Fibroblast of mammary gland (primary cell): Measurements from ENCODE around the gene TRAK1.

Source experiments
- DNase-seq: peaks from one replicate; pipeline ENCODE4 v3.0.0-alpha.2; 2010; ENCODE audit warnings: low read depth
- H3K4me3 ChIP-seq: 2 replicates; pipeline ENCODE4 v1.5.1; 2011; ENCODE audit warnings: low read depth, mild to moderate bottlenecking, low read length, moderate library complexity; ENCODE audit not compliant: control insufficient read depth
- TF ChIP-seq, protein P1 (sequence below): conservative IDR thresholded peaks from 2 replicates; pipeline ENCODE4 v1.5.1; 2011; ENCODE audit warnings: low read depth, low read length, inconsistent platforms; ENCODE audit not compliant: control insufficient read depth, insufficient read depth

TRAK1 gene

DNA sequence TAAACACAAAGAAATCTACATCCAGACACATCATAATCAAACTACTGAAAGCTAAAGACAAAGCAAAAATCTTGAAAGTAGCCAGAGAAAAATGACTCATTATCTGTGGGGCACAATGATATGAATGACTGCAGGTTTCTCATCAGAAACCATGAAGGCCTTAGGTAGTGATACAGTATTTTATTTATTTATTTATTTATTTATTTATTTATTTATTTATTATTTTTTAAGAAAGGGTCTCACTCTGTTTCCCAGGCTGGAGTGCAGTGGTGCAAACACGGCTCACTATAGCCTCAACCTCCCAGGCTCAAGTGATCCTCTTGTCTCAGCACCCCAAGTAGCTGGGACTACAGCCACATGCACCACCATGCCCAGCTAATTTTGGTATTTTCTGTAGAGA lies 159.6 kb downstream of the TRAK1 start:
- H3K4me3 ChIP-seq, result no peak overlapping the region
- TF ChIP-seq, protein P1, sequence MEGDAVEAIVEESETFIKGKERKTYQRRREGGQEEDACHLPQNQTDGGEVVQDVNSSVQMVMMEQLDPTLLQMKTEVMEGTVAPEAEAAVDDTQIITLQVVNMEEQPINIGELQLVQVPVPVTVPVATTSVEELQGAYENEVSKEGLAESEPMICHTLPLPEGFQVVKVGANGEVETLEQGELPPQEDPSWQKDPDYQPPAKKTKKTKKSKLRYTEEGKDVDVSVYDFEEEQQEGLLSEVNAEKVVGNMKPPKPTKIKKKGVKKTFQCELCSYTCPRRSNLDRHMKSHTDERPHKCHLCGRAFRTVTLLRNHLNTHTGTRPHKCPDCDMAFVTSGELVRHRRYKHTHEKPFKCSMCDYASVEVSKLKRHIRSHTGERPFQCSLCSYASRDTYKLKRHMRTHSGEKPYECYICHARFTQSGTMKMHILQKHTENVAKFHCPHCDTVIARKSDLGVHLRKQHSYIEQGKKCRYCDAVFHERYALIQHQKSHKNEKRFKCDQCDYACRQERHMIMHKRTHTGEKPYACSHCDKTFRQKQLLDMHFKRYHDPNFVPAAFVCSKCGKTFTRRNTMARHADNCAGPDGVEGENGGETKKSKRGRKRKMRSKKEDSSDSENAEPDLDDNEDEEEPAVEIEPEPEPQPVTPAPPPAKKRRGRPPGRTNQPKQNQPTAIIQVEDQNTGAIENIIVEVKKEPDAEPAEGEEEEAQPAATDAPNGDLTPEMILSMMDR, result no peak
- no peak for DNase-seq

DNA sequence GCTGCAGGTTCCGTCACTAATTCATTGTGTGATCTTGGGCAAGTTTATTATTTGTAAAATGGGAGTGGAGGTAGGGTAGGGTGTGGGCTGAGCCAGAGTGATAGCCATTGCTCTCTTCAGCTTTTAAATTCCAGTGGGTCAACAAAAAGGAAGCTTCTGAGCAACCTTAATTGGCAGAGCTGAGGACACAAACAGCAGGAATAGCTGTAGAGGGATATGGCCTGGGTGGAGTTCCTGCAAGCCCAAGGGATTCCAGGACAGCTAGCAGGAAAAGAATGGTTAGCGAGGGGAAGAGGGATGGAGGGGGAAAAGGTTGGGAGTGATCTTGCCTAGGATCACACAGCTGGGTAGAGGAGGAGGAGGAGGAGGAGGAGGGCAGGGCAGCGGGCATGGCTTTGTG lies 163.4 kb downstream of the TRAK1 start:
- TF ChIP-seq, protein P1, result no peak
- DNase-seq, result no peak
- H3K4me3 ChIP-seq, result no peak overlapping the region

DNA sequence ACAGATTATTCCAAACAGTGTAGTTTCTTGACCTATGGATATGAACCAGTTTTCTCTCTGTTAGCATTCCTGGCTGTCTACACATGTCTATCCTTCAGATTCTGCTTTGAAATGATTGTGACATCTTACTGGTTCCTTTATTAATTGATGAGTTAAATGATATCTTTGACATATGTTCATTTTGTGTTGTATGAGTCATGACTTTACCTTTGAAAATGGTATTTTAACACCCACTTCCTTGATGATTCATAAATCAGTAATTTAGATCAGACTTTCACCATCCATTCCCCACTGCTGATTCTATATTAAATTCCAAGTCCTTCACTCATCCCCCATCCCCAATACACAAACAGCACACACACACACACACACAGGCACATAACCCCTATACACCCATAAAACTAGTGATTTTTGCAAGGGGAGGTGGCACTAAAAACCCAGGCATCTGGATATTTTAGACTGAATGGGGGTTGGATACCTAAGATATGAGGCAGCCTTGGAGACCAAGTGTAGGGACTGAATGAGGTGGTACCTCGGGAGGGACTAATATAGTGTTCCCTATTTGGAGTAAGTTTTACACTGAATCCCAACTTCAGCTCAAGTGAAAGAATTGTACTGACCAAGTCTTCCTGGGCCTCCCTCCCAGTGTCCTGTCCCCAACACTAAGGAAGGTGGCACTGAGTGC lies 165.1 kb downstream of the TRAK1 start:
- DNase-seq, result peak; percentile 56
- TF ChIP-seq, protein P1, result no peak

DNA sequence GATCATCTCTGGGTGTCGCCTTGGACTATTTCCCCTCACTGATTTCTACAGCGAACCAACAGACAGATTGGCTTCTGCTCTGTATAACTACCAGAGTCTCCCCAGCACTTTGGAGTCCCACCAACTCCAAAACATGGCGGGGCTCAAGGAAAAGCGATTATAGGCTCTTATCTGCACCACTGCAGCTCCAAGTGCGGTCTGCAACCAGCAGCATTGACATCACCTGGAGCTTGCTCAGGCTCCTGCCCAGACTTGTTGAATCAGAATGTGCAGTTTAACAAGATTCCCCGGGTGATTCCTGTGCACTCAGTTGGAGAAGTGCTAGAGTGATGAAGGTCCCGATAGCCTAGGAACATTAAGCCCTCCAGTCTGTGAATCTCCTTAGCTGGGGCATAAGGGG lies 165.8 kb downstream of the TRAK1 start:
- H3K4me3 ChIP-seq, result no peak overlapping the region
- no peak for DNase-seq
- TF ChIP-seq, protein P1, result no peak

More for the DNA sequence above, 165.1 kb downstream of the TRAK1 start:
- H3K4me3 ChIP-seq, result no peak overlapping the region

DNA sequence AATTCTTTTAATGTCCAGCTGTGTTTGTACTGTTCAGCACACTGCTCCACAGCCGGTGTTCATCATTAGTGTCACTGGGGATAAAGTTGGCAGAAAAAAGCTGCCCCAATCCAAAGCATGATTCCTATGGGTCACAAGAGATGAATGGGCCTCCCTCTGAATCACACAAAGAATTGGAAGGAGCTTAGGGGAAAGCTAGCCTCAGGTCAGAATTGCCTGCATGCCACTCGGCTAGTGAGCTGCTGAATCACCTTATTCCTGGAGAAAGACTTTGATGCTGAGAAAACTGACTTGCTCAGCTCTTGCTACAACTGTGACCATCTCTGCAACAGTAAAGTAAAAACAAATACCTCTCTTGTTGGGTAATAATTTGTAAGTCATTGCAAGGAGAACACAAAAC lies 171.4 kb downstream of the TRAK1 start:
- TF ChIP-seq, protein P1, result no peak
- DNase-seq, result peak; percentile 77
- no peak overlapping the region for H3K4me3 ChIP-seq

DNA sequence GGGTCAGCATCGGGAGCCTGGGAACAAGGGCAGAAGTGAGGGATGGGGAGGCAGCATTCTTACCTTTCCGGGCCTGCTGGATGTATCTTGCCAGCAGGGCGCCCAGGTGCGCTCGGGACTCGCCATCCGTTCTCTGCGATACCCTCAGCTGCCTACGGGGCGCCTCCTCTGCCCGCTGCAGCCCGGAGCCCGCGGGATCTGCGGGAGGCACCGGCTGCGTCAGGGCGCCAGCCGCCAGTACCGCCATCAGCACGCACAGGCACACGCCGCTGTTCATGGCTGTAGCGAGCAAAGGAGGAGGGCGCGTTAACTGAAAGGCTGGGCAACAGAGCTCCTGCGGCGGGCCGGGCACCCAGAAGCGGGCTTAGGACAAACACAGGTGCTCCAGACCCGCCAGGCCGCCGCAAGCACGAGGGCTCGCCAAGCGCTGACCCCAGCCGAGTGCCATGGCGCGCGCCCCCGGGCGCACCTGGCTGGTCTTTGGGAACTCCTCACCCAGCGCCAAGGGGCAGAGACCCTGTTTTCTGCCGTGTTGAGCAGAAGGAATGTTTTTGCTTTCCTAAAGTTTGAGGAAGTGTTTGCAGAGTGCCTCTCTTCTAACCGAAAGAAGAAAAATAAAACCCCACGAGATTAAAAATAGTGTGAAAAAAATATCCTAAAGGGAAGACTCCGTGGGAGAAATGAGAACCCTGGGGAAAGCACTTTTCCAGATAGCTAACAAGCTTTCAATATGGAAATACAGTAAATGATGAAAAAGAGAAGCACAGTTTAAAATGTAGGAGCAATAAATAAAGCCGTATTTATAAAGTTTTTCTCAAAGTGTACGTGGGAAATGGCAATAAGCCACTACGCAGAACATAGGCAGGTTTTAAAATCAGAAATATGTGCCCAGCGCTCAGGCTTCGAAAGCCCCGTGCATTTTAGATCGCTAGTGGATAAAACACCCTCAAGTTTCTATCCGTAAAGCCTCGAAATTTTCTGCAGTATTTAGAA lies 172.5 kb downstream of the TRAK1 start:
- no peak for DNase-seq
- no peak overlapping the region for H3K4me3 ChIP-seq
- TF ChIP-seq, protein P1, result no peak
